IPS-18c (cell line): ENCODE data around the gene KRTAP1-4.
"Not testable (repeated sequence)": the region's sequence is repeated elsewhere in the genome, so short reads cannot be mapped to it uniquely, and the experiment has no call there.

Experiments
- H3K4me3 ChIP-seq: 2 replicates; pipeline ENCODE4 v1.7.0; 2013; ENCODE audit warnings: low read depth, mild to moderate bottlenecking, low read length, moderate library complexity; ENCODE audit not compliant: insufficient read depth
- H3K9me3 ChIP-seq: one replicate; pipeline ENCODE4 v1.6.1; 2013; ENCODE audit warnings: mild to moderate bottlenecking, low read length, moderate library complexity; ENCODE audit not compliant: control insufficient read depth, insufficient read depth

KRTAP1-4 gene

DNA sequence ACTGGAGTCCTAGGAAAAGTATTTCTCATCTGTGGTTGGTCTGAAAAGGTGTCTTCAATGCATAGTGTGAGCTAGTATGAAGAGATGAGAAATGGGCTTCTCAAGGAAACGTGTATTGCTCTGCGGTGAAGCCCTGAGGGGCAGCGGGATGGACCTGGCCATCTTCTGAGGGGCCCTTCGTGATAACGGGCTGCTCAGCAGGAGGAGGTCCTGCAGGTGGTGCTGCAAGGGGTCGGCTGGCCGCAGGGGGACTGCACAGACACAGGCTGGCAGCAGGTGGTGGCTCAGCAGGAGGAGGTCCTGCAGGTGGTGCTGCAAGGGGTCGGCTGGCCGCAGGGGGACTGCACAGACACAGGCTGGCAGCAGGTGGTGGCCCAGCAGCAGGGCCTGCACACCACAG is 24.6 kb upstream of the KRTAP1-4 start:
- H3K9me3 ChIP-seq, H3K4me3 ChIP-seq: not testable (repeated sequence)

DNA sequence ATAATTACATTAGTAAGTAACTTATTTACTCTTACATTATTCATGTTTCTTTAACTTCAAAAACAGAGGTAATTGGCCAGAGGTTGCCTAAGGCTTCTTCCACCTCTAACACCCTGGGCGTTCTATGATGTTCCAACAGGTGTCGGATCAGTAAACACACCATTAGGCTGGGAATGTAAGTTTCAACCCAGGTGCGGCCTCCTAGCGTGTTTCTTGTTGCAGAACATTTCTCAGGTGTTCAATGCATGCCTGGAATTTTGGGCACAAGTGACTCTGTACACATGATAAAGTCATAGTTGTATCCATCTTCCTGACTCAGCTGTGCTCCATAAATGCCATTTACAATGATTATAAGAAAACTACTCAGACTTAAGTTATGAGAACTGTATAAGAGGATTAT is 24.0 kb upstream of the KRTAP1-4 start:
- H3K9me3 ChIP-seq, result no peaks in the 10 kb centered on the region
- no peak overlapping the region for H3K4me3 ChIP-seq

DNA sequence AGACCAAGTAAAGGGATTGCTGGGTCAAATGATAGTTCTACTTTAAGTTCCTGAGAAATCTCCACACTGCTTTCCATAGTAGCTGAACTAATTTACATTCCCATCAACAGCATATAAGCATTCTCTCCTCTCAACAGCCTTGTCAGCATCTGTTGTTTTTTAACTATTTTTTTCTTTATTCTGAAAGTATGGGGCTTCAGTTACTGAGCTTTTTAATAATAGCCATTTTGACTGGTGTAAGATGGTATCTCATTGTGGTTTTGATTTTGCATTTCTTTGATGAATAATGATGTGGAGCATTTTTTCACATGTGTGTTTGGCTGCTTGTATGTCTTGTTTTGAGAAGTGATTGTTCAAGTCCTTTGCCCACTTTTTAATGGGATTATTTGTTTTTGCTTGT is 22.6 kb upstream of the KRTAP1-4 start:
- no peak overlapping the region for H3K4me3 ChIP-seq
- H3K9me3 ChIP-seq, result no peaks in the 10 kb centered on the region

DNA sequence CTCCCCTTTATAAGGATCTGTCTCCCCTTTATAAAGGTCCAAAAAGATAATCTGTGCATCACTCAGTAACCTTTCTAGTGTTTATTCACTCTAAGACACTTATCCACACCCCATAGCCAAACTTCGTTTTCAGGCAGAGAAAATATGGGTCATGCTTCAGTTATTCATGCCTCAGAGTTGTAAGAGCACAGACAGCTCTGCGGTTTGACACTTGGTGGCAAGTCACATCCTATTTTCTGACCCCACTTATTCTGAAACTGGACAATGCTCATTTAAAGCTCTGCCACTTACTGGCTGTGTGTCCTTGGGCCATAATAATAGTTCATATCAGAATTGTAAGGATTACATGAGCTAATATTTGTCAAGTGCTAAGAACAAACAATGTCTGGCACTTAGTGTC is 19.1 kb upstream of the KRTAP1-4 start:
- no peak overlapping the region for H3K4me3 ChIP-seq
- H3K9me3 ChIP-seq, result no peaks in the 10 kb centered on the region

DNA sequence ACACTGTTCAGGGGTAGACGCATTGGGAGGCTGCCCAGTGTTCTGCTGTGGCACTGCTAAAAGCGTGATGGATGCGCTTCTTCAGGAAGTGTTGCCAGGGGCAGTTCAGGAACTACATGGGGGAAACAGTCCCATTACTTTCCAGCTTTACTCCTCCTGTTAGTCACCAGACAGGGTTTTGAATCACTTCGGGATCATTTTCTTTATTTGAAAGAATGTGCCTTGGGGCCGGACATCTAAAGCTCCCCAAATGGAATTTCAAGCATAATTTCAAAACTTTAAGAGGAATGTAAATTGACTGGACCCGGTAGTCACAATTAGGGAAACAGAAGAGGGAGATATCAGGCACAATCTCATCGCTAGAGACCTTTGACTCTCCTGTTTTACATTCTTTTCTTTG is 18.4 kb upstream of the KRTAP1-4 start:
- no peak overlapping the region for H3K4me3 ChIP-seq
- no peaks in the 10 kb centered on the region for H3K9me3 ChIP-seq

DNA sequence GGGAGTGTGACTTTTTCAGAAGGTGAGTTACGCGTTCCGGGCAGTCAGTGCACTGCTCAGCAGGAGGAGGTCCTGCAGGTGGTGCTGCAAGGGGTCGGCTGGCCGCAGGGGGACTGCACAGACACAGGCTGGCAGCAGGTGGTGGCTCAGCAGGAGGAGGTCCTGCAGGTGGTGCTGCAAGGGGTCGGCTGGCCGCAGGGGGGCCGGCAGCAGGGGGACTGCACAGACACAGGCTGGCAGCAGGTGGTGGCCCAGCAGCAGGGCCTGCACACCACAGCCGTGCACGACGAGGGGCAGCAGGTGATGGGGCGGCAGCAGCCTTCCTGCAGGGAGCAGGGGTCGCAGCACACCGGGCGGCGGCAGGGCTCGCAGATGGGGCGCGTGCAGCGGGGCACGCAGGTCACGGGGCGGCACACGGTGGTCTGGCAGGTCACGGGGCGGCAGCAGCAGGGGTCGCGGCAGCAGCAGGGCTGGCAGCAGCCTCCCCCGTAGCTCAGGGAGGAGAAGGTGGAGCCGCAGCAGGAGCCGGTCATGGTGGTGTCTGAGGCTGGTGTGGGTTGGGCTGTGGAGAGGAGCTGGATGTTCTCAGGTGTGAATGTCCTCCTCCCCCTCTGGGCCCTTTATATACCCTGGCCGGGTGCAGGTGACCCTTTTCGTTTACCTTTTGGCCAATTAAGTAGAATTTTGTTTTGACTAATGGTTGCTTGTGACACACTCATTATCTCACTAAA is 16.9 kb upstream of the KRTAP1-4 start, which contains the start of gene KRTAP2-1:
KRTAP2-1 (minus strand) TSS at position 582 of the 731 bp plus-strand sequence; CDS start at position 533, 49 bp downstream.
- not testable (repeated sequence) for H3K9me3 ChIP-seq, H3K4me3 ChIP-seq

DNA sequence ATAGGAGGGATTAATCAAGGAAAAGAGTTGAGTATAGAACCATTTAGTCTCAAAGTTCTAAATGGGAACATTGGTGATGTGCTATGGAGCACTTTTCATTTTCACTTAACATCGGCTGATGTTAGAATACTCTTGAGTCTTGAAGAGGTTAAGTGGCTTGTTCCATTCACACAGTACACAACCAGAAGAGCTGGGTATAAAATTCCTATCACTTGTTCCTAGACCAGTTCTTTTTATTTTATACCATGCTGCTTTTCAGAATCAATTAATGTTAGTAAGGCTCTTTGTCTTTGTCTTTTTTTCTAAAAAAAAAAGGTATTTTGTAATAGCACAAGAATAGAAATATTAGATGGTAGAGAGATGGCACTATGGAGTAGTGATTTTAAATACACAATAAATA is 13.0 kb upstream of the KRTAP1-4 start:
- H3K4me3 ChIP-seq, result no peak overlapping the region
- no peaks in the 10 kb centered on the region for H3K9me3 ChIP-seq

- H3K9me3 ChIP-seq, result not testable (repeated sequence)
Measured at GRCh38 chr17:41040783-41041571, 11.0 kb upstream of the KRTAP1-4 start, which contains the start of gene KRTAP1-1. KRTAP1-1 (minus strand) TSS chr17:41041450; CDS start chr17:41041397, 53 bp downstream.

DNA sequence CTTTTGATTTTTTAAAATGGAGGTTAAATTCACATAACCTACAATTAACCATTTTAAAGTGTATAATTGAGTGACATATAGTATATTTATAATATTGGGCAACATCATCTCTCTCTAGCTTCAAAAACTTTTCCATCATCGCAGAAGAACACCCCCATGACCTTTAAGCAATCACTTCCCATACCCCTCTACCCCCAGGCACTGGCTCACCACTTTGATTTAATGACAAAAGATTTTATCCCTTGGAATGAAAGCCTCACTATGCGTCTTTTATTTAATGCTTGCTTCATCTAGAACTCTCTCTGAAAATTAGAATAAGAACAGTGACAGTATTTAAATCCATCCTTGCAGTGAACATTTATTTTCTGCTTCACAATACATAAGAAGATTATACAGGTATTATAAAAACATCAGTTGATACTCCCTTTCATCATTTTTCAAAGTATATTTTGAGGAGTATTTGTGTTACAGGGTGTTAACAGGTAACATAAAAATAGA is 7.9 kb upstream of the KRTAP1-4 start:
- no peaks in the 10 kb centered on the region for H3K9me3 ChIP-seq
- no peak overlapping the region for H3K4me3 ChIP-seq

More at GRCh38 chr17:41040783-41041571, 11.0 kb upstream of the KRTAP1-4 start, which contains the start of gene KRTAP1-1:
- not testable (repeated sequence) for H3K4me3 ChIP-seq

DNA sequence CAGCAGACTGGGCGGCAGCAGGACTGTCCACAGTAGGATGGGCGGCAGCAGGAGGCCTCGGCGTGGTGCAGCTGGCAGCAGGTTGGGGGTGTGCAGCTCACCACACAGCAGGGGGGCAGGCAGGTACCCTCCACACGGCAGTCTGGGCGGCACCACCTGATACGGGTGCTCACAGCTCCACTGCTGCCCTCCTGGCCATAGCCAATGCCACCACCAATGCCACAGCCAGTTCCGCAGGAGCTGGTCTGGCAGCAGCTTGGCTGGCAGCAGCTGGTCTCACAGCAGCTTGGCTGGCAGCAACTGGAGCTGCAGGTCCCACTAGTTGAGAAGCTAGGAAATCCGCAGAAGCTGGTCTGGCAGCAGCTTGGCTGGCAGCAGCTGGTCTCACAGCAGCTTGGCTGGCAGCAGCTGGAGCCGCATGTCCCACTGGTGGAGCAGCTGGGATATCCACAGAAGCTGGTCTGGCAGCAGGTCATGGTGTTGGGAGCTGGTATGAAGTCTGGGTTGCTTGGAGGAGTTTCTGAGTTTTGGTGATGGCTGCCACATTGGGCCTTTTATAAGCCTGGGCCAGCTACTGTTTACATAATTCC is 4.4 kb upstream of the KRTAP1-4 start, which contains the start of gene KRTAP1-3:
KRTAP1-3 (minus strand) TSS at position 529 of the 590 bp plus-strand sequence; CDS start at position 476, 53 bp downstream.
- not testable (repeated sequence) for H3K9me3 ChIP-seq, H3K4me3 ChIP-seq

DNA sequence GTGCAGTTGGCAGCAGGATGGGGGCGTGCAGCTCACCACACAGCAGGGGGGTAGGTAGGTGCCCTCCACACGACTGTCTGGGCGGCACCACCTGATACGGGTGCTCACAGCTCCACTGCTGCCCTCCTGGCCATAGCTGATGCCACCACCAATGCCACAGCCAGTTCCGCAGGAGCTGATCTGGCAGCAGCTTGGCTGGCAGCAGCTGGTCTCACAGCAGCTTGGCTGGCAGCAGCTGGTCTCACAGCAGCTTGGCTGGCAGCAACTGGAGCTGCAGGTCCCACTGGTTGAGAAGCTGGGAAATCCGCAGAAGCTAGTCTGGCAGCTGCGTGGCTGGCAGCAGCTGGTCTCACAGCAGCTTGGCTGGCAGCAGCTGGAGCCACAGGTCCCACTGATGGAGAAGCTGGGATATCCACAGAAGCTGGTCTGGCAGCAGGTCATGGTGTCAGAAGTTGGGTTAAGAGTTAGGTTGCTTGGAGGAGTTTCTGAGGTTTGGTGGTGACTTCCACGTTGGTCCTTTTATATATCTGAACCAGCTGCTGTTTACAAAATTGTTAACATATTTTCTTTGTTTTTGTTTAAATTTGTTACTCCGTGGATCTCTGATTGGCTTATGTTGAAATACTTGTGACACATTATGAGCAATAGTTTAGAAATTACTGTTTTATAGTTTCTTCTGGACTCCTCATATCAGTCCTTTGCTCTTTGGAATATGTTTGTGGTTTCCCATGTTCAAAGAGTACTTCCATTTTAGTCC is 3.1 kb downstream of the KRTAP1-4 start, which contains the start of gene KRTAP1-5:
KRTAP1-5 (minus strand) TSS at position 494 of the 757 bp plus-strand sequence; CDS start at position 441, 53 bp downstream.
- no peaks in the 10 kb centered on the region for H3K9me3 ChIP-seq
- H3K4me3 ChIP-seq, result no peak within 1 kb of the TSS

DNA sequence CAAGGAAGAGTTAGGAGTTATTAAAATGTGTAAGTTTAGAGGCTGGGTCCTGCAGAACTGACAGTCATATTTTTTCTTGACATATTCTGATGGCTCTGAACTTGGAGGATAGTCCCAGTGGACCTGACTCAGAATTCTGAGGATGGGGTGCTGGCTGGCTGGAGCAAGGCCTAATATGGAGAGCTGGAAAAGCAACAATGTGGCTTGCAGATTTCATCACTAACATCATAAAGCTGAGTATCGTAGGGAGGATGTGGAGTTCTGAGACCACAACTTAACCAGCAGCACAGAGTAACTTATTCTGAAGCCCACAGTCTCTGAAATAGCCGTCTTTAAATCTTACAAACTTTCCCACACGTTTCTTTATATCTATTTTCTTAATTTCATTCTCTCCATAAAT is 5.3 kb downstream of the KRTAP1-4 start:
- H3K4me3 ChIP-seq, result no peak overlapping the region
- no peaks in the 10 kb centered on the region for H3K9me3 ChIP-seq

DNA sequence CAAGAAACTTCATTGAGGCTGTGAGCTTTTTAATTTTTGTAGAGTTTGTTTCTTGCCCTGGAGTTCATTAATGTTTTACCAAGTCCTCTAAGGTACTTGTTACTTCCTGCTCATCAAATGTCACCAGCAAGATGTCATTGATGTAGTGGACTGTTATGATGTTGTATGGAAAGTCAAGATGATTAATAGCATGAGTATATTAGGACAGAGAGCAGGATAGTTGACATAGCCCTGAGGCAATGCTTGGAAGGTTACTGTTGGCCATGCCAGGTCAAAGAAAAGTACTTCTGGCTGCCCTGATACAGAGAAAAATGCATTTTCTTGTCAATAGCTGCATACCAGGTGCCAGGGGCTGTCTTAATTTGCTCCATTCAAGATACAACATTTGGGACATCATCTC is 9.7 kb downstream of the KRTAP1-4 start:
- Histone ChIP-seq H3K4me3 (no peak overlapping the region), H3K9me3 (no peaks in the 10 kb centered on the region)

GRCh38 chr17:41019415-41019814 is 10.6 kb downstream of the KRTAP1-4 start:
- Histone ChIP-seq H3K4me3 (no peak overlapping the region), H3K9me3 (no peaks in the 10 kb centered on the region)

- Histone ChIP-seq H3K4me3 (no peak overlapping the region), H3K9me3 (no peaks in the 10 kb centered on the region)
Measured at GRCh38 chr17:41018541-41018940, 11.5 kb downstream of the KRTAP1-4 start.

- Histone ChIP-seq H3K9me3 (no peaks in the 10 kb centered on the region), H3K4me3 (no peak overlapping the region)
Measured at GRCh38 chr17:41016578-41017215, 13.3 kb downstream of the KRTAP1-4 start.
